MM.1S (cell line): Measurements from ENCODE around the gene TMEM179.

Source experiments
- EZH2phosphoT487 ChIP-seq: fragments of 300-600 bp; sonication (generic); IDR thresholded peaks from 2 replicates; pipeline ENCODE4 v1.6.1; 2018; ENCODE audit warnings: antibody characterized with exemption, low read length
- TF ChIP-seq, protein P1 (sequence below): fragments of 300-600 bp; sonication (generic); IDR thresholded peaks from 2 replicates; pipeline ENCODE4 v1.5.1; 2016; ENCODE audit warnings: antibody characterized with exemption, low read length, mixed read lengths

DNA sequence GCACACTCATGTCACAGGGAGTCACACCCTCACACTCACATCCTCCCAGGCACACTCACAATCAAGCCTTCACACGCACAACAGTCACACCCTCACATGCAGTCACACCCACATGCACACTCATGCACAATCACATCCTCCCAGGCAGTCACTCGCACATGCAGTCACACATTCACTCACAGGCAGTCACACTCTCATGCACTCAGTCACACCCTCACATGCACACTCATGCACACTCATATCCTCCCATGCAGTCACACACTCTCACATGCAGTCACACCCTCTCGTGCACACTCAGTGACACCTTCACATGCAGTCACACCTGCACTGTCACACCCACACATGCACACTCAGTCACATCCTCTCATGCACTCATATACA is 12.3 kb downstream of the TMEM179 start:
- TF ChIP-seq EZH2phosphoT487 = no peak
- TF ChIP-seq, protein P1, sequence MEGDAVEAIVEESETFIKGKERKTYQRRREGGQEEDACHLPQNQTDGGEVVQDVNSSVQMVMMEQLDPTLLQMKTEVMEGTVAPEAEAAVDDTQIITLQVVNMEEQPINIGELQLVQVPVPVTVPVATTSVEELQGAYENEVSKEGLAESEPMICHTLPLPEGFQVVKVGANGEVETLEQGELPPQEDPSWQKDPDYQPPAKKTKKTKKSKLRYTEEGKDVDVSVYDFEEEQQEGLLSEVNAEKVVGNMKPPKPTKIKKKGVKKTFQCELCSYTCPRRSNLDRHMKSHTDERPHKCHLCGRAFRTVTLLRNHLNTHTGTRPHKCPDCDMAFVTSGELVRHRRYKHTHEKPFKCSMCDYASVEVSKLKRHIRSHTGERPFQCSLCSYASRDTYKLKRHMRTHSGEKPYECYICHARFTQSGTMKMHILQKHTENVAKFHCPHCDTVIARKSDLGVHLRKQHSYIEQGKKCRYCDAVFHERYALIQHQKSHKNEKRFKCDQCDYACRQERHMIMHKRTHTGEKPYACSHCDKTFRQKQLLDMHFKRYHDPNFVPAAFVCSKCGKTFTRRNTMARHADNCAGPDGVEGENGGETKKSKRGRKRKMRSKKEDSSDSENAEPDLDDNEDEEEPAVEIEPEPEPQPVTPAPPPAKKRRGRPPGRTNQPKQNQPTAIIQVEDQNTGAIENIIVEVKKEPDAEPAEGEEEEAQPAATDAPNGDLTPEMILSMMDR = no peak
